GM18519 (cell line): ENCODE results near the gene ZNF664.

ENCODE experiments used
- ATAC-seq: cut with Tn5 transposase; IDR thresholded peaks from one replicate; pipeline ENCODE4 v1.9.1; 2021; ENCODE audit warnings: mild to moderate bottlenecking, moderate library complexity; ENCODE audit not compliant: unreplicated experiment, low FRiP score

The ZNF664 gene

GRCh38 chr12:124049451-124050094 lies 76.6 kb downstream of the ZNF664 start:
- ATAC-seq = no peak

GRCh38 chr12:124053851-124054250 lies 80.8 kb downstream of the ZNF664 start:
- ATAC-seq = no peak

GRCh38 chr12:124055066-124055465 lies 82.1 kb downstream of the ZNF664 start:
- ATAC-seq = no peak

- no peak for ATAC-seq
Observed at GRCh38 chr12:124057691-124058090, 84.7 kb downstream of the ZNF664 start.

- ATAC-seq = no peak
Observed at GRCh38 chr12:124059752-124060151, 86.7 kb downstream of the ZNF664 start.
